HEK293 (cell line): Measurements from ENCODE around the gene ROPN1L.

Source experiments
- CTCF ChIP-seq: fragments of 450-650 bp; formaldehyde crosslinking; IDR thresholded peaks from 2 replicates; pipeline ENCODE4 v1.5.1; 2016; ENCODE audit warnings: missing biosample characterization, missing genetic modification characterization
- ZBTB20 ChIP-seq: fragments of 450-650 bp; formaldehyde crosslinking; IDR thresholded peaks from 2 replicates; pipeline ENCODE4 v1.5.1; 2016; ENCODE audit warnings: missing biosample characterization, missing genetic modification characterization
- ZNF184 ChIP-seq: fragments of 450-650 bp; IDR thresholded peaks from 2 replicates; pipeline ENCODE4 v1.5.1; 2018; ENCODE audit warnings: missing biosample characterization, mild to moderate bottlenecking, missing genetic modification characterization
- ZNF354C ChIP-seq: fragments of 450-650 bp; formaldehyde crosslinking; IDR thresholded peaks from 2 replicates; pipeline ENCODE4 v1.5.1; 2016; ENCODE audit warnings: missing biosample characterization, missing genetic modification characterization, low read depth, borderline replicate concordance

- TF ChIP-seq CTCF (tag by site-specific recombination) (no peak), ZNF354C (tag by site-specific recombination) (no peak), ZNF184 (tag by site-specific recombination) (no peak), ZBTB20 (tag by site-specific recombination) (no peak)
Observed at GRCh38 chr5:10406651-10407050, 35.0 kb upstream of the ROPN1L start.
